Measurements from ENCODE around the gene DMKN.

- no peak for TF ChIP-seq RAD21 (IDR thresholded peaks at IDR 0.05)
- TF ChIP-seq TAF1 (conservative IDR thresholded peaks at IDR 0.05) = no peak
- TF ChIP-seq JUND (IDR thresholded peaks at IDR 0.05) = no peak
- TF ChIP-seq HNF4A (conservative IDR thresholded peaks at IDR 0.05) = no peak
- TF ChIP-seq, protein P1, sequence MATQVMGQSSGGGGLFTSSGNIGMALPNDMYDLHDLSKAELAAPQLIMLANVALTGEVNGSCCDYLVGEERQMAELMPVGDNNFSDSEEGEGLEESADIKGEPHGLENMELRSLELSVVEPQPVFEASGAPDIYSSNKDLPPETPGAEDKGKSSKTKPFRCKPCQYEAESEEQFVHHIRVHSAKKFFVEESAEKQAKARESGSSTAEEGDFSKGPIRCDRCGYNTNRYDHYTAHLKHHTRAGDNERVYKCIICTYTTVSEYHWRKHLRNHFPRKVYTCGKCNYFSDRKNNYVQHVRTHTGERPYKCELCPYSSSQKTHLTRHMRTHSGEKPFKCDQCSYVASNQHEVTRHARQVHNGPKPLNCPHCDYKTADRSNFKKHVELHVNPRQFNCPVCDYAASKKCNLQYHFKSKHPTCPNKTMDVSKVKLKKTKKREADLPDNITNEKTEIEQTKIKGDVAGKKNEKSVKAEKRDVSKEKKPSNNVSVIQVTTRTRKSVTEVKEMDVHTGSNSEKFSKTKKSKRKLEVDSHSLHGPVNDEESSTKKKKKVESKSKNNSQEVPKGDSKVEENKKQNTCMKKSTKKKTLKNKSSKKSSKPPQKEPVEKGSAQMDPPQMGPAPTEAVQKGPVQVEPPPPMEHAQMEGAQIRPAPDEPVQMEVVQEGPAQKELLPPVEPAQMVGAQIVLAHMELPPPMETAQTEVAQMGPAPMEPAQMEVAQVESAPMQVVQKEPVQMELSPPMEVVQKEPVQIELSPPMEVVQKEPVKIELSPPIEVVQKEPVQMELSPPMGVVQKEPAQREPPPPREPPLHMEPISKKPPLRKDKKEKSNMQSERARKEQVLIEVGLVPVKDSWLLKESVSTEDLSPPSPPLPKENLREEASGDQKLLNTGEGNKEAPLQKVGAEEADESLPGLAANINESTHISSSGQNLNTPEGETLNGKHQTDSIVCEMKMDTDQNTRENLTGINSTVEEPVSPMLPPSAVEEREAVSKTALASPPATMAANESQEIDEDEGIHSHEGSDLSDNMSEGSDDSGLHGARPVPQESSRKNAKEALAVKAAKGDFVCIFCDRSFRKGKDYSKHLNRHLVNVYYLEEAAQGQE (IDR thresholded peaks at IDR 0.05) = no peak
- TF ChIP-seq CTCF (IDR thresholded peaks at IDR 0.05; ENCODE audit: low read depth, low read length, missing input control) = no peak
- TF ChIP-seq, protein P2, sequence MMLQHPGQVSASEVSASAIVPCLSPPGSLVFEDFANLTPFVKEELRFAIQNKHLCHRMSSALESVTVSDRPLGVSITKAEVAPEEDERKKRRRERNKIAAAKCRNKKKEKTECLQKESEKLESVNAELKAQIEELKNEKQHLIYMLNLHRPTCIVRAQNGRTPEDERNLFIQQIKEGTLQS (IDR thresholded peaks at IDR 0.05) = no peak
- TF ChIP-seq EGR1 (IDR thresholded peaks at IDR 0.05; ENCODE audit: low read depth in 2 of 2) = no peak
These were observed 9.4 kb upstream of the DMKN start for GRCh38 chr19:35522745-35523327.
